Motor neuron (in vitro differentiated cells): ENCODE data around the gene SLC13A1. TPM values are rescaled to one million over a fixed set of nuclear protein-coding genes. Genes with fewer than 3 reads are reported as not detected.
"Not testable (repeated sequence)": the region's sequence is repeated elsewhere in the genome, so short reads cannot be mapped to it uniquely, and the experiment has no call there.

Experiments used
- ATAC-seq, 8 experiments: fragments of 200-7000 bp; cut with Tn5 transposase; replicated peaks in 6 of 8; 2 replicates each; pipeline ENCODE4 v1.8.0; 2021; ENCODE audit warnings: mild to moderate bottlenecking in 8 of 8, moderate library complexity in 8 of 8
- H3K27ac ChIP-seq, 2 donors: fragments of 250-450 bp; sonication (Bioruptor Pico); 2 replicates each; pipeline ENCODE4 v1.9.0; 2021; ENCODE audit warnings: antibody characterized with exemption in 2 of 2, mild to moderate bottlenecking in 2 of 2, moderate library complexity in 1 of 2
- H3K4me1 ChIP-seq, 2 donors: fragments of 250-450 bp; sonication (Bioruptor Pico); replicated peaks in 1 of 2; 2 replicates each; pipeline ENCODE4 v1.6.1; 2021; ENCODE audit warnings: antibody characterized with exemption in 2 of 2, mild to moderate bottlenecking in 2 of 2, moderate library complexity in 1 of 2
- H3K4me3 ChIP-seq, 5 donors: fragments of 250-450 bp; sonication (Bioruptor Pico); 2 replicates each; pipeline ENCODE4 v1.9.0; 2021; ENCODE audit warnings: antibody characterized with exemption in 5 of 5, mild to moderate bottlenecking in 5 of 5, moderate library complexity in 4 of 5
- WGBS, 10 experiments: fragments of 450-650 bp; shearing (Covaris generic); methylation state at CpG; one replicate each; pipeline ENCODE4 v1.0.0; 2022; 5-methylcytosine and 5-hydroxymethylcytosine counted together
- in situ Hi-C, 9 experiments: fragments of 400-800 bp; cut with MboI; loops; one replicate each; pipeline ENCODE4 v1.15.0; 2021; ENCODE audit warnings: low sequenced_read_pairs in 9 of 9, low pct_unique_long_range_greater_than_20kb in 2 of 9; ENCODE audit not compliant: unreplicated experiment in 9 of 9
- total RNA-seq, 8 experiments: library from RNA; unstranded; fragments of 300-600 nt; gene quantifications; 2 replicates each; pipeline versions ENCODE4 v1.2.3 to v1.2.4, GENCODE V29; 2022

The SLC13A1 gene, protein sequence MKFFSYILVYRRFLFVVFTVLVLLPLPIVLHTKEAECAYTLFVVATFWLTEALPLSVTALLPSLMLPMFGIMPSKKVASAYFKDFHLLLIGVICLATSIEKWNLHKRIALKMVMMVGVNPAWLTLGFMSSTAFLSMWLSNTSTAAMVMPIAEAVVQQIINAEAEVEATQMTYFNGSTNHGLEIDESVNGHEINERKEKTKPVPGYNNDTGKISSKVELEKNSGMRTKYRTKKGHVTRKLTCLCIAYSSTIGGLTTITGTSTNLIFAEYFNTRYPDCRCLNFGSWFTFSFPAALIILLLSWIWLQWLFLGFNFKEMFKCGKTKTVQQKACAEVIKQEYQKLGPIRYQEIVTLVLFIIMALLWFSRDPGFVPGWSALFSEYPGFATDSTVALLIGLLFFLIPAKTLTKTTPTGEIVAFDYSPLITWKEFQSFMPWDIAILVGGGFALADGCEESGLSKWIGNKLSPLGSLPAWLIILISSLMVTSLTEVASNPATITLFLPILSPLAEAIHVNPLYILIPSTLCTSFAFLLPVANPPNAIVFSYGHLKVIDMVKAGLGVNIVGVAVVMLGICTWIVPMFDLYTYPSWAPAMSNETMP
- under 1 TPM in 2 of 8 experiments, not detected in 6; 0.10 to 0.13 TPM for total RNA-seq

DNA sequence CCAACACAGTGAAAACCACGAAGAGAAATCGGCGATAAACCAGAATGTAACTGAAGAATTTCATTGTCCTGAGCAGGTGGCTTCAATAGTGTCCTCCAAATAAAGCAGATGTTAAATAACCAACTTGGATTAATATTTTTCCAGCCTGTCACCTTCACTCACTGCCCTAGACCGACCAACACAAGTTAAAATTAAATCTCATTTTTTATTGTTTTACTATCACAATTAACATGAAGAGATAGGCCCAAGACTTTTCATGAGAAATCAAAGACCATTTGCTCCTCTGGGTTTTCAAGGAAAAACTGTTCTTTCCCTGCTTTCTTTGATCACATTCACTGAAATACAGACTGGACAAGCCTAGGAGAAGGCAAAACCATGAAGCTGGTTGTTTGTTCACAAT lies at the start of gene SLC13A1:
Gene SLC13A1, minus strand, starts transcription at position 87 of the 400 bp plus-strand sequence. Its CDS starts 23 bp downstream, at position 64.
- 0 to 100% (median 74%) methylated on average over 2 to 4 of the region's 4 CpGs; no CpG with 5 or more reads in 2 of the 10 experiments for WGBS, 10 experiments
- no peak within 1 kb of the TSS for H3K27ac ChIP-seq
- H3K4me3 ChIP-seq = no peak within 1 kb of the TSS
- no peaks in the 10 kb centered on the region for H3K4me1 ChIP-seq
- in situ Hi-C loops = no loop called here
- no peak for ATAC-seq

DNA sequence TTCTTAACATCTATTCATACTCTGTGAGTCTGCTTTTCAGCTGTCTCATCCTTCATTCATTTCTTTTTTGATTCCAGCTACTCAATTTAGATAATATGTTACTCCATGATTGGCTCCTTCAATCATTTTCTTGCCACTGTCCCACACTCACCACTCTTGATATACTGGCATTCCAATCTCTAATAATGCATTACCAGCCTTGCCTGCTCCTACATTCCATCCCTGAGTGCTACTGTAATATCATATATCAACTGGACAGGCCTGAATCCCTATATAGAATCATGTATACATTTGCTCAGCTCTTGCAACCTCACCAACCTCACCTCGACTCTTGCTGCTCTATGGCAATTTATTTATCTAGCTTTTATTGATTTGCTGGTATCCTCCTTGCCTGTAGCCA lies 45.0 kb upstream of the SLC13A1 start:
- in situ Hi-C loops = no loop called here

DNA sequence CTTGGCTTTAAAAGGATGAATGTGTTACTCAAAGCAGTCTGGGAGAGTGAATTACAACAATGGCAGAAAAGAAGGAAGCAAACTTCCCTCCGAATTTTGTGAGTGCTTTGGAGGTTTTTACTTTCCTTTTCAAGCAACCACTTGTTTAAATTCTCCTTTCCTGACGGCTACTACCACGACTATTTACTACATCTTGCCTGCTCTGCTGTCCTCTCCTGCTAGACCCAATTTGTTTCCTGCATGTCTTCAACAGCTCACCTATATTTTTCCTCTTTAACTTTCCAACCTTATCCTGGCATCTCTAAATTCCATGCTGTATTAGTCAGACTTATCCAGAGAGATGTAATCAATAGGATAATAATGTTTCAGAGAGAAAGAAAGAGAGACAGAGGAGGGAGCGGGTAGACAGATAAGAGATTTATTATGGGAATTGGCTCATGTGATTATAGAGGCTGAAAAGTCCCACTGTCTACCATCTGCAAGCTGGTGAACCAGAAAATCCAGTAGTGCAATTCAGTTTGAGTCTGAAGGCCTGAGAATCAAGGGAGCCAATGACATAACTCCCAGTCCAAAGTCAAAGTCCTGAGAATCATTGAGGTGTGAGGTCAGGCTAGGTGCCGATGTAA lies 42.8 kb upstream of the SLC13A1 start:
- in situ Hi-C loops = no loop called here
- H3K4me3 ChIP-seq = no peak overlapping the region
- 3 to 80% (median 57%) methylated on average over 1 to 5 of the region's 5 CpGs for WGBS, 10 experiments
- H3K4me1 ChIP-seq = peaks cover 0 to 9% of the 10 kb centered on the region in 2 donors
- H3K27ac ChIP-seq = no peak overlapping the region
- ATAC-seq = no peak

More for the DNA sequence above, 45.0 kb upstream of the SLC13A1 start:
- Histone ChIP-seq H3K27ac (no peak overlapping the region), H3K4me1 (peaks cover 0 to 9% of the 10 kb centered on the region in 2 donors), H3K4me3 (no peak overlapping the region)
- no peak for ATAC-seq
- 0 to 80% (median 38%) methylated on average over 1 of the region's 1 CpG; no CpG with 5 or more reads in 3 of the 10 experiments for WGBS, 10 experiments

DNA sequence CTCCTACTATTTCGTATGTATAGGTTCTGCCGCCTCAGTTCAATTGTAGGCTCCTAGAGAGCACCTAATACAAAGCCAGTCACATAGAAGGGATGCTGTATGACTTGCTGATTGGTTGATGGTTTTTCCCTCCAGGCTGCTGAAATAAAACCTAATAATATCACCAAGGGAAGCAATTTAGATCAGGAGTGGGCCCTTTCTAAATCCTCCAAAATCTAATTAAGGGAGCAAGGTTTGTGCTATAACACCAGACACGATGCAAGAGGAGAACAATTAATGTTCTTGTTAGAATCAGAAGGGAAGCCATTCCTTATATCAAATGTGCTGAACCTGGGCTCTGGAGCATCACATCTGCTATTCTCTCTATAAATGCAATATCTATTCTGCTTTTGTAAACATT lies 42.0 kb upstream of the SLC13A1 start:
- H3K27ac ChIP-seq = no peak overlapping the region
- peak in 1 of 8 experiments; percentile 28 for ATAC-seq
- H3K4me3 ChIP-seq = no peak overlapping the region
- WGBS, 10 experiments = 0 to 100% (median 78%) methylated on average over 1 to 3 of the region's 3 CpGs; no CpG with 5 or more reads in 1 of the 10 experiments
- H3K4me1 ChIP-seq = peaks cover 0 to 9% of the 10 kb centered on the region in 2 donors
- in situ Hi-C loops = no loop called here

DNA sequence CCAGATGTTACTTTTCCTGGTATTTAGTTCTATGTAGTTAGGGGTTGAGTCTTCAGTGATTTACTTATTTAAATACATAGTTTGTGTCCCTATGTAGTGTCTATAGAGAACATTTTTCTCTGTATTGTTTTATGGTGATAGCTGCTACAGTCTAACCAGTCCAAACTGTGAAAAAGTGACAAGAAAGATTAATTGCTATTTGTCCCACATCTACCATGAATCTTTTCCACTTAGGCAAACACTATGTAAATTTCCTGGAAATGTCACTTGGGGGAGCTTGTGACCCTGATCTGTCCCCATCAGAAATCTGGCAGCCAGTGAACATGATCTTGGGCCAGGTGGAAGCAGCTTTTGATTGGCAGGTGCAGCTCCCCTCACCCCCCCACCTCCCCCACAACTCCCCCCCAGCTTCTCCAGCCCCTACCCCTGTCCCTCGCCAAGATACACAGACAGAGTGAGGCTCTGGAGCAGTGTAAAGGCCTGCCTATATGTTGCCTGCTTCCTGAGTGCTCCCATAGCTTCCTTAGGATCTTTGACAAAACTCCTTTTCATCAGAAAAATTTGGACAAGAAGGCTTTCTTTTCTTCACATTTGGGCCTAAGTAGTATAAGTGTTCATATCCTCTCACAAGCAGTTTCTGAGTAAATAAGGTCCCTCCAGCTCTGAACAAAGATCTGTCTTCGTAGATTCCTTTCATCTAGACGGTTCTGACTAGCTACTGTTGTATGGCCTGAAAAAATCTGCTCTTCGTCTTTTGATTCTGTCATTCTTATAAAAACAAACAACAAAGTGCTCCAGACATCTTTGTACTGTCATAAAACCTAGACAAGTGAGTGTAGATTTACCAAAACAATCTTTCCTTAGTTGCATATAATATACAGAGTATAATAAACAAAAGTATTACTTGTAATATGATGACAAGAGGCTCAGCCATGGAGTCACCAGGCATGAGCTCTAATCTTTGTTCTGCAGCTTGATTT lies 31.5 kb upstream of the SLC13A1 start:
- no peak overlapping the region for H3K27ac ChIP-seq
- 0 to 95% (median 82%) methylated on average over 1 to 3 of the region's 4 CpGs; no CpG with 5 or more reads in 1 of the 10 experiments for WGBS, 10 experiments
- in situ Hi-C loops = no loop called here
- H3K4me3 ChIP-seq = no peak overlapping the region
- ATAC-seq = peak in 2 of 8 experiments; percentile 7 to 67
- H3K4me1 ChIP-seq = no peaks in the 10 kb centered on the region

DNA sequence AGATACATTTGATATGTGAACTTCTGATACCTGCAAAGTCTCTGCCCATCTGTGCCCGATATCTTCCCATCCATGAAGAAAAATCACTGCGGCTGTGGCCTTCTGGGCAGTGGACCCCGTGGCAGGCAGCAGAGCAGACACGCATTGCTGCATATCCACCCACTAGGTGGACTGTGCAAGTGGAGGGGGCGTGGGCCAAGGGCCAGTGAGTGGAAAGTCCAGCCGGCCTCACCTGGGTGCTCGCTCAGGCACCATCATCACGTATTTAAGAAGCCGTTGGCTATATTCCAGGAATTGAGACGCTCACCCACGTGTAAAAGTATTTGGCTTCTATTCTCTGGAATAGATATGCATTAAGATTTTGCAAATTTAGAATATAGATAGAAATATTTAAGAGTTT lies 30.8 kb upstream of the SLC13A1 start:
- H3K4me1 ChIP-seq = no peaks in the 10 kb centered on the region
- 26 to 100% (median 78%) methylated on average over 1 to 8 of the region's 11 CpGs for WGBS, 10 experiments
- in situ Hi-C loops = no loop called here
- no peak overlapping the region for H3K27ac ChIP-seq
- no peak for ATAC-seq
- H3K4me3 ChIP-seq = no peak overlapping the region

DNA sequence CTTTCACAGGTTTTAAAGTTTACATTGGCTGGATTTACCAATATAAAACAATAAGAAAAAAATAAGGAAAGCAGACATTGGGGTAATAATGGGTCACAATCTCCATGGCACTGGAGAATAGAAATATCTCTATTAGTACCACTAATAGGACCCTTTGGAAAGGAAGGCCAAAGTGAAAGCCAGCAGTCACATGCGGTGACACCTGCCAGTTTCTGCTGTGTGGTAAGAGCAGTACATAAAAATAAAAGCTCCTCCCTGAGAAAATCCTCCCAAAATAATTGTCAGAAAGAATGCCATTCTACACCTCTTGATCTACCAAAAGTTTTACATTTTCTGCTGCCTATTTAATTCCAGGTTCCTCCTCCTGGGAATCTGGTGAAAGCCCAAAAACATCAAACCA lies 30.4 kb upstream of the SLC13A1 start:
- no peak for ATAC-seq
- Histone ChIP-seq H3K4me3 (no peak overlapping the region), H3K27ac (no peak overlapping the region), H3K4me1 (no peaks in the 10 kb centered on the region)
- WGBS, 10 experiments = 0 to 100% (median 80%) methylated on average over 1 of the region's 1 CpG; no CpG with 5 or more reads in 3 of the 10 experiments
- in situ Hi-C loops = no loop called here

DNA sequence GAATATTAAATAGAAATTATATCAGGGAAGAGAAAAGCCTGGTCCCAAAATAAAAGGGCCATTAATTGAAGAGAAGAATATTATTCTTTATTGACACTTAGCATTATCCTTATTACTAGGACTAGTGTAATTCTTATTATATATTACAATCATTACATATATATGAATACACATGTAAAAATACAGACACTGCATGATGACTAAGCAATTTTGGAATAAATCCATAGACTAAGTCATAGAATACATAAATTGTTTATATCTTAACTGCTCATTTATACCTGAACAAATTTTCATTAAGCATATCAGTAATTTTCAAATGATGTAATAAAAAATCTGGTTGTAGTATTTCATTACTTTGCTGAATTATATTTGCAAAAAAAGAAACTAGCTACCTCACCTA lies 29.7 kb upstream of the SLC13A1 start:
- no peak for ATAC-seq
- no peak overlapping the region for H3K27ac ChIP-seq
- in situ Hi-C loops = no loop called here

DNA sequence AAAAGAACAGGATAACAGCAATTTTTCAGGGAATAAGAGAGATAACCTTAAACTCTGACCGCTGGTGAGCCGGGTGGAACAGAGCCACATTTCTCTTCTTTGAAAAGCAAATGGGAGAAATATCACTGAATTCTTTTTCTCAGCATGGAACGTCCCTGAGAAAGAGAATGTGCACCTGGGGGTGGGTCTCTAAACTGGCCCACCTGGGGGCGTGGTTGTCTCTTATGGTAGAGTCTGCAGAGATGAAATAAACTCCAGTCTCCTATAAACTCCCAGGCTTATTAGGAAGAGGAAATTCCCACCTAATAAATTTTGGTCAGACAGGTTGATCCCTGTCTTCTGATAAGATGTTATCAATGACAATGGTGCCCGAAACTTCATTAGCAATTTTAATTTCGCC lies 27.9 kb upstream of the SLC13A1 start:
- 0 to 100% (median 62%) methylated on average over 1 to 6 of the region's 6 CpGs; no CpG with 5 or more reads in 1 of the 10 experiments for WGBS, 10 experiments
- ATAC-seq, in situ Hi-C loops, H3K4me3 ChIP-seq, H3K4me1 ChIP-seq, H3K27ac ChIP-seq: not testable (repeated sequence)

More for the DNA sequence above, 29.7 kb upstream of the SLC13A1 start:
- Histone ChIP-seq H3K4me3 (no peak overlapping the region), H3K4me1 (no peaks in the 10 kb centered on the region)

DNA sequence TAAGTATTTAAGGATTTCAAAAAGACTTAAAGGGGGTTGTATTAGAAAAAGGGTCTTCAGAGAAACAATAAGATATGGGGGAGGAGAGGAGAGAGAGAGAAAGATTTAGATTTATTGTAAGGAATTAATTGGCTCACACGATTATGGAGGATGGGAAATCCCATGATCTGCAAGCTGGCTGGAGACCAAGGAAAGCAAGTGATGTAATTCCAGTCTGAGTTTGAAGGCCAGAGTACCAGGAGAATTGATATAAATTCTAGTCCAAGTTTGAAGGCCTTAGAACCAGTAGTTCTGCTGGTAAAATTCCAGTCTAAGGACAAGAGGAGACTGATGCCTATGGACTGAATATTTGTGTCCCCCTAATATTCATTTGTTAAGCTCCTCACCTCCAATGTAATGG lies 20.6 kb upstream of the SLC13A1 start:
- Histone ChIP-seq H3K4me1 (no peaks in the 10 kb centered on the region), H3K4me3 (no peak overlapping the region), H3K27ac (no peak overlapping the region)
- in situ Hi-C loops = no loop called here
- WGBS, 10 experiments = 14 to 88% (median 69%) methylated on average over 1 of the region's 1 CpG; no CpG with 5 or more reads in 2 of the 10 experiments
- no peak for ATAC-seq

DNA sequence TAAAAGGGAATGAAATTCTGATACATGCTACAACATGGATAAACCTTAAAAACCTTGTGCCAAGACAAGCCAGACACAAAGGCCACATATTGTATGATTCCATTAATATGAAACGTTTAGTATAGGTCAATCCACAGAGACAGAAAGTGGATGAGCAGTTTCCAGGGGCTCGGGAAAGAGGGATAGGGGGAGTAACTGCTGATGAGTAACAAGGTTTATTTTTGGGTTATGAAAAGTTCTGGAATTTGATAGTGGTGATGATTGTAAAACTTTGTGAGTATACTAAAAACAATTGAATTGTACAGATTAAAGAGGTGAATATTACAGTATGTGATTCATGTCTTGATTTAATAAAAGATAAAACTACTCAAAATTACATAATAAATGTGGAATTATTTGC lies 19.1 kb upstream of the SLC13A1 start:
- H3K4me1 ChIP-seq = no peaks in the 10 kb centered on the region
- H3K4me3 ChIP-seq = no peak overlapping the region
- ATAC-seq = no peak
- 0 to 100% (median 63%) methylated on average over 1 to 2 of the region's 2 CpGs; no CpG with 5 or more reads in 2 of the 10 experiments for WGBS, 10 experiments
- no peak overlapping the region for H3K27ac ChIP-seq
- in situ Hi-C loops = no loop called here

DNA sequence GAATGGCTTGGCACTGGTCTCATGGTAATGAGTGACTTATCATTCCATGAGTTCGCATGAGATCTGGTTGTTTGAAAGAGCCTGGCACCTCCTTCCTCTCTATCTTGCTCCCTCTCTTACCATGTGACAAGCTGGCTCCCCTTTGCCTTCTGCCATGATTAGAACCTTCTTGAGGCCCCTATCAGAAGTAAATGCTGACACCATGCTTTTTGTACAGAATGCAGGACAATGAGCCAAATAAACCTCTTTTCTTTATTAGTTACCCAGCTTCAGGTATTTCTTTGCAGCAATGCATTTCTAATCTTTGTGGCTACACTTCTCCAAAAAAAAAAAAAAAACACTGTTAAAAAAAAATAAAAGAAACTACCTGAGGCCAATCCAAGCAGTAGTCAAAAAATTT lies 17.1 kb upstream of the SLC13A1 start:
- 73 to 92% methylated on average over 1 of the region's 1 CpG; no CpG with 5 or more reads in 8 of the 10 experiments for WGBS, 10 experiments
- Histone ChIP-seq H3K4me3 (no peak overlapping the region), H3K27ac (no peak overlapping the region), H3K4me1 (no peaks in the 10 kb centered on the region)
- in situ Hi-C loops = no loop called here
- ATAC-seq = no peak
